ENCODE measurements around the gene CCL5. TPM values are rescaled to one million over a fixed set of nuclear protein-coding genes. Genes with fewer than 3 reads are reported as not detected.

The CCL5 gene
- total RNA-seq, 1 experiment from 2014 or later = not detected

- Mint-ChIP-seq H3K9me3 (ENCODE audit: unreplicated experiment) (no peaks in the 10 kb centered on the region), H3K27ac (ENCODE audit: low read depth, unreplicated experiment) (no peak overlapping the region), H3K4me3 (ENCODE audit: unreplicated experiment) (no peak overlapping the region), H3K27me3 (ENCODE audit: insufficient read depth, unreplicated experiment) (peaks cover 11% of the 10 kb centered on the region), H3K4me1 (ENCODE audit: insufficient read depth, unreplicated experiment) (no peaks in the 10 kb centered on the region), H3K36me3 (ENCODE audit: insufficient read depth, unreplicated experiment) (no peaks in the 10 kb centered on the region)
- CTCF ChIA-PET = interaction anchor here (0.9 kb wide), 1 partner anchor 64 kb away, joined by 3 read pairs; no protein-coding TSS in a partner anchor
- no TSS peak for BruUV-seq (replicated peaks)
- POLR2A ChIA-PET = interaction anchor here (1.2 kb wide), 1 partner anchor 13 kb away, joined by 4 read pairs; no protein-coding TSS in a partner anchor
- no peak for DNase-seq (ENCODE audit: unreplicated experiment)
- TF ChIP-seq CTCF (IDR thresholded peaks at IDR 0.05; ENCODE audit: unreplicated experiment) = no peak
- intact Hi-C loops (cut with micrococcal nuclease) = no loop called here
Observed at GRCh38 chr17:35913609-35914008, 33.4 kb upstream of the CCL5 start.

- H3K4me3 Mint-ChIP-seq (ENCODE audit: unreplicated experiment) = no peak overlapping the region
- H3K4me1 Mint-ChIP-seq (ENCODE audit: insufficient read depth, unreplicated experiment) = no peaks in the 10 kb centered on the region
- POLR2A ChIA-PET = no interaction called here
- H3K36me3 Mint-ChIP-seq (ENCODE audit: insufficient read depth, unreplicated experiment) = no peaks in the 10 kb centered on the region
- no TSS peak for BruUV-seq (replicated peaks)
- H3K27ac Mint-ChIP-seq (ENCODE audit: low read depth, unreplicated experiment) = no peak overlapping the region
- CTCF ChIA-PET = no interaction called here
- DNase-seq (ENCODE audit: unreplicated experiment) = no peak
- no peak for TF ChIP-seq CTCF (IDR thresholded peaks at IDR 0.05; ENCODE audit: unreplicated experiment)
- H3K9me3 Mint-ChIP-seq (ENCODE audit: unreplicated experiment) = no peaks in the 10 kb centered on the region
- intact Hi-C loops (cut with micrococcal nuclease) = no loop called here
- peaks cover 11% of the 10 kb centered on the region for H3K27me3 Mint-ChIP-seq (ENCODE audit: insufficient read depth, unreplicated experiment)
Observed at GRCh38 chr17:35912942-35913341, 32.8 kb upstream of the CCL5 start.

GRCh38 chr17:35912339-35912912 lies 32.3 kb upstream of the CCL5 start:
- intact Hi-C loops (cut with micrococcal nuclease) = no loop called here
- H3K27me3 Mint-ChIP-seq (ENCODE audit: insufficient read depth, unreplicated experiment) = peaks cover 11% of the 10 kb centered on the region
- POLR2A ChIA-PET = no interaction called here
- H3K27ac Mint-ChIP-seq (ENCODE audit: low read depth, unreplicated experiment) = no peak overlapping the region
- no peaks in the 10 kb centered on the region for H3K36me3 Mint-ChIP-seq (ENCODE audit: insufficient read depth, unreplicated experiment)
- CTCF ChIA-PET = interaction anchor here (0.6 to 2.5 kb wide), 2 partner anchors 14 to 237 kb away, joined by 3 to 6 read pairs; no protein-coding TSS in a partner anchor
- no peak for DNase-seq (ENCODE audit: unreplicated experiment)
- H3K4me3 Mint-ChIP-seq (ENCODE audit: unreplicated experiment) = no peak overlapping the region
- no peak for TF ChIP-seq CTCF (IDR thresholded peaks at IDR 0.05; ENCODE audit: unreplicated experiment)
- no TSS peak for BruUV-seq (replicated peaks)
- no peaks in the 10 kb centered on the region for H3K9me3 Mint-ChIP-seq (ENCODE audit: unreplicated experiment)
- H3K4me1 Mint-ChIP-seq (ENCODE audit: insufficient read depth, unreplicated experiment) = no peaks in the 10 kb centered on the region

- no peak overlapping the region for H3K27ac Mint-ChIP-seq (ENCODE audit: low read depth, unreplicated experiment)
- no peaks in the 10 kb centered on the region for H3K4me1 Mint-ChIP-seq (ENCODE audit: insufficient read depth, unreplicated experiment)
- POLR2A ChIA-PET = interaction anchor here (0.5 to 1.5 kb wide), 2 partner anchors 20 to 43 kb away, joined by 3 read pairs; no protein-coding TSS in a partner anchor
- intact Hi-C loops (cut with micrococcal nuclease) = no loop called here
- H3K4me3 Mint-ChIP-seq (ENCODE audit: unreplicated experiment) = no peak overlapping the region
- peaks cover 11% of the 10 kb centered on the region for H3K27me3 Mint-ChIP-seq (ENCODE audit: insufficient read depth, unreplicated experiment)
- H3K36me3 Mint-ChIP-seq (ENCODE audit: insufficient read depth, unreplicated experiment) = no peaks in the 10 kb centered on the region
- no peak for DNase-seq (ENCODE audit: unreplicated experiment)
- H3K9me3 Mint-ChIP-seq (ENCODE audit: unreplicated experiment) = no peaks in the 10 kb centered on the region
- no peak for TF ChIP-seq CTCF (IDR thresholded peaks at IDR 0.05; ENCODE audit: unreplicated experiment)
- CTCF ChIA-PET = interaction anchor here (1.0 kb wide), 1 partner anchor 13 kb away, joined by 5 read pairs; no protein-coding TSS in a partner anchor
- no TSS peak for BruUV-seq (replicated peaks)
Observed at GRCh38 chr17:35909408-35909807, 29.2 kb upstream of the CCL5 start.

Data from MCF 10A (cell line).